H1 (cell line): Measurements from ENCODE around the gene MAFF. TPM values are rescaled to one million over a fixed set of nuclear protein-coding genes. Genes with fewer than 3 reads are reported as not detected.

ENCODE experiments used
- CTCF ChIA-PET: fragments of 300-600 bp; sonication (Branson Sonifier 250); formaldehyde crosslinking; loops from one replicate; lab custom pipeline; 2021; ENCODE audit not compliant: partially characterized antibody; lab: Charles Lee
- POLR2A ChIA-PET: fragments of 300-600 bp; sonication (Branson Sonifier 250); formaldehyde crosslinking; loops from one replicate; lab custom pipeline; 2021; ENCODE audit warnings: inconsistent platforms; ENCODE audit not compliant: partially characterized antibody; lab: Charles Lee
- DNase-seq, 2 experiments: peaks; one replicate each; pipeline versions ENCODE4 v3.0.0 to v3.0.0-alpha.2; 2010 to 2022; ENCODE audit warnings: low spot score in 2 of 2, low read depth in 1 of 2, mixed read lengths in 1 of 2
- FAIRE-seq: peaks from 2 replicates; lab custom pipeline; 2011; peaks lifted over from hg19 to GRCh38; lab: Jason Lieb, UNC
- H2AFZ ChIP-seq: 2 replicates; pipeline ENCODE4 v1.8.1; 2012; ENCODE audit warnings: low read length, inconsistent platforms
- H2AK5ac ChIP-seq: 2 replicates; pipeline ENCODE4 v1.6.1; 2013; ENCODE audit warnings: low read depth, low read length
- H2BK120ac ChIP-seq: replicated peaks from 2 replicates; pipeline ENCODE3; 2013; ENCODE audit warnings: low read depth, low read length, inconsistent platforms
- H2BK12ac ChIP-seq: 2 replicates; pipeline ENCODE4 v1.6.1; 2013; ENCODE audit warnings: low read depth, low read length
- H2BK15ac ChIP-seq: 2 replicates; pipeline ENCODE4 v1.6.1; 2013; ENCODE audit warnings: low read length
- H2BK20ac ChIP-seq: 2 replicates; pipeline ENCODE4 v1.6.1; 2013; ENCODE audit warnings: low read length
- H2BK5ac ChIP-seq: 2 replicates; pipeline ENCODE4 v1.6.1; 2013; ENCODE audit warnings: low read depth, low read length
- H3K14ac ChIP-seq: 2 replicates; pipeline ENCODE4 v1.6.1; 2013; ENCODE audit warnings: inconsistent platforms; ENCODE audit not compliant: insufficient read length
- H3K18ac ChIP-seq: 2 replicates; pipeline ENCODE4 v1.6.1; 2013; ENCODE audit warnings: low read length; ENCODE audit errors: extremely low read depth
- H3K23ac ChIP-seq: 2 replicates; pipeline ENCODE4 v1.6.1; 2013; ENCODE audit warnings: inconsistent platforms; ENCODE audit not compliant: insufficient read length
- H3K23me2 ChIP-seq: 2 replicates; pipeline ENCODE4 v1.6.1; 2013; ENCODE audit warnings: low read depth, low read length
- H3K27ac ChIP-seq: 2 replicates; pipeline ENCODE4 v1.6.1; 2011; ENCODE audit warnings: low read depth, low read length, inconsistent platforms
- H3K27me3 ChIP-seq, 4 experiments: replicated peaks in 1 of 4; 1 replicate in 1 of 4; 2 replicates in 3 of 4; pipeline versions ENCODE4 v1.6.1 to v1.8.1; 2011 to 2013; ENCODE audit warnings: low read length in 3 of 4, mild to moderate bottlenecking in 3 of 4, inconsistent platforms in 2 of 4, mixed read lengths in 2 of 4, moderate library complexity in 1 of 4; ENCODE audit not compliant: control insufficient read depth in 3 of 4, insufficient read depth in 3 of 4; ENCODE audit errors: extremely low read depth in 1 of 4
- H3K36me3 ChIP-seq, 4 experiments: 2 replicates each; pipeline versions ENCODE4 v1.6.1 to v1.8.1; 2011 to 2013; ENCODE audit warnings: mild to moderate bottlenecking in 4 of 4, low read length in 3 of 4, moderate library complexity in 2 of 4, control low read depth in 1 of 4, inconsistent platforms in 1 of 4; ENCODE audit not compliant: insufficient read depth in 4 of 4, control insufficient read depth in 2 of 4
- H3K4ac ChIP-seq: replicated peaks from 2 replicates; pipeline ENCODE3; 2013; ENCODE audit warnings: low read length, low read depth, mixed read lengths, inconsistent platforms; ENCODE audit not compliant: insufficient read length
- H3K4me1 ChIP-seq, 4 experiments: replicated peaks in 1 of 4; 1 replicate in 1 of 4; 2 replicates in 3 of 4; pipeline versions ENCODE4 v1.6.1 to v1.8.1; 2011 to 2013; ENCODE audit warnings: low read length in 3 of 4, inconsistent platforms in 2 of 4, mixed read lengths in 1 of 4; ENCODE audit not compliant: insufficient read depth in 4 of 4, control insufficient read depth in 3 of 4
- H3K4me2 ChIP-seq, 2 experiments: 2 replicates each; pipeline versions ENCODE4 v1.6.1 to v1.8.1; 2011 to 2013; ENCODE audit warnings: low read depth in 2 of 2, low read length in 2 of 2, control low read depth in 1 of 2, inconsistent platforms in 1 of 2, mild to moderate bottlenecking in 1 of 2; ENCODE audit not compliant: insufficient read depth in 1 of 2
- H3K4me3 ChIP-seq, 4 experiments: fragments of 200-600, 300-600 bp in 1 of 4; sonication (generic), shearing (Covaris generic), sonication (Bioruptor Twin) in 1 of 4; 2 replicates each; pipeline versions ENCODE4 v1.5.1 to v1.8.1; 2011 to 2016; ENCODE audit warnings: low read length in 4 of 4, low read depth in 3 of 4, control low read depth in 2 of 4, inconsistent platforms in 2 of 4, mild to moderate bottlenecking in 2 of 4, mixed read lengths in 1 of 4, moderate library complexity in 1 of 4; ENCODE audit not compliant: insufficient read depth in 2 of 4; ENCODE audit errors: extremely low read depth in 1 of 4
- H3K56ac ChIP-seq: replicated peaks from 2 replicates; pipeline ENCODE3; 2013; ENCODE audit warnings: low read depth, mild to moderate bottlenecking, mixed read lengths, low read length, inconsistent platforms; ENCODE audit not compliant: insufficient read length
- H3K79me1 ChIP-seq: 2 replicates; pipeline ENCODE4 v1.6.1; 2013; ENCODE audit warnings: low read depth, low read length, control low read depth
- H3K79me2 ChIP-seq, 2 experiments: 2 replicates each; pipeline versions ENCODE4 v1.6.1 to v1.8.1; 2012 to 2013; ENCODE audit warnings: low read length in 2 of 2, mild to moderate bottlenecking in 2 of 2, inconsistent platforms in 1 of 2; ENCODE audit not compliant: insufficient read depth in 2 of 2, control insufficient read depth in 1 of 2
- H3K9ac ChIP-seq, 4 experiments: replicated peaks in 1 of 4; 1 replicate in 1 of 4; 2 replicates in 3 of 4; pipeline versions ENCODE4 v1.6.1 to v1.8.1; 2011 to 2013; ENCODE audit warnings: low read depth in 3 of 4, low read length in 3 of 4, control low read depth in 2 of 4, mild to moderate bottlenecking in 2 of 4, moderate library complexity in 2 of 4, inconsistent platforms in 1 of 4; ENCODE audit errors: extremely low read depth in 1 of 4
- H3K9me3 ChIP-seq, 2 experiments: 2 replicates each; pipeline versions ENCODE4 v1.6.1 to v1.8.1; 2012 to 2013; ENCODE audit warnings: mild to moderate bottlenecking in 2 of 2, moderate library complexity in 2 of 2, control low read depth in 1 of 2, inconsistent platforms in 1 of 2, low read depth in 1 of 2, low read length in 1 of 2, mixed read lengths in 1 of 2; ENCODE audit not compliant: insufficient read depth in 2 of 2
- H4K20me1 ChIP-seq, 2 experiments: replicated peaks in 1 of 2; 2 replicates each; pipeline versions ENCODE3 to v1.8.1; 2011 to 2013; ENCODE audit warnings: inconsistent platforms in 2 of 2, low read length in 2 of 2, mild to moderate bottlenecking in 1 of 2; ENCODE audit not compliant: insufficient read depth in 2 of 2, control insufficient read depth in 1 of 2
- H4K5ac ChIP-seq: 2 replicates; pipeline ENCODE4 v1.6.1; 2013; ENCODE audit warnings: low read length, low read depth, mixed read lengths, inconsistent platforms; ENCODE audit not compliant: insufficient read length
- H4K8ac ChIP-seq: 2 replicates; pipeline ENCODE4 v1.8.0; 2013; ENCODE audit warnings: mild to moderate bottlenecking, moderate library complexity, low read length, inconsistent platforms; ENCODE audit not compliant: insufficient read depth; ENCODE audit errors: extremely low read depth
- H4K91ac ChIP-seq: replicated peaks from 2 replicates; pipeline ENCODE3; 2013; ENCODE audit warnings: low read length, mixed read lengths, inconsistent platforms; ENCODE audit not compliant: insufficient read length
- BCL11A ChIP-seq, 2 experiments: IDR thresholded peaks; one replicate each; pipeline ENCODE4 v1.6.1; 2011; ENCODE audit warnings: low read depth in 2 of 2, low read length in 2 of 2, mild to moderate bottlenecking in 2 of 2
- CREB1 ChIP-seq: IDR thresholded peaks from 2 replicates; pipeline ENCODE4 v1.6.1; 2012; ENCODE audit warnings: inconsistent platforms
- HDAC2 ChIP-seq, 2 experiments: fragments of 300-600 bp in 1 of 2; sonication (generic) in 1 of 2; IDR thresholded peaks; 2 replicates each; pipeline ENCODE4 v1.6.1; 2011 to 2012; ENCODE audit warnings: low read depth in 2 of 2, low read length in 2 of 2, mild to moderate bottlenecking in 2 of 2, moderate library complexity in 2 of 2, borderline replicate concordance in 1 of 2, inconsistent platforms in 1 of 2
- POLR2AphosphoS5 ChIP-seq: IDR thresholded peaks from 2 replicates; pipeline ENCODE4 v1.6.1; 2011; ENCODE audit warnings: low read depth, low read length
- SAP30 ChIP-seq: fragments of 300-600 bp; sonication (generic); IDR thresholded peaks from 2 replicates; pipeline ENCODE4 v1.7.1; 2012; ENCODE audit warnings: low read length, moderate library complexity, mild to moderate bottlenecking, inconsistent platforms; ENCODE audit not compliant: insufficient read depth, insufficient replicate concordance
- SIX5 ChIP-seq: IDR thresholded peaks from 2 replicates; pipeline ENCODE4 v1.6.1; 2011; ENCODE audit warnings: mild to moderate bottlenecking, low read depth, low read length
- TAF7 ChIP-seq: optimal IDR thresholded peaks from 2 replicates; pipeline ENCODE3; 2011; ENCODE audit warnings: low read depth, mild to moderate bottlenecking, inconsistent platforms, low read length, moderate library complexity, borderline replicate concordance
- ZNF274 ChIP-seq: IDR thresholded peaks from 2 replicates; pipeline ENCODE4 v1.7.0; 2012; ENCODE audit warnings: low read length, borderline replicate concordance; ENCODE audit errors: extremely low read depth
- WGBS, 2 experiments: shearing (Covaris generic) in 1 of 2; methylation state at CpG; one replicate each; pipeline versions ENCODE4 v1.1.6 to v1.1.7; 2013 to 2015; ENCODE audit warnings: low lambda C conversion rate in 2 of 2, mixed read lengths in 2 of 2, inconsistent platforms in 1 of 2, low coverage in 1 of 2, missing lambda C conversion rate in 1 of 2; ENCODE audit not compliant: insufficient replicate concordance in 2 of 2, insufficient coverage in 1 of 2, insufficient read length in 1 of 2; ENCODE audit errors: extremely low coverage in 1 of 2, missing lambda C conversion rate in 1 of 2; 5-methylcytosine and 5-hydroxymethylcytosine counted together
- polyA plus RNA-seq, 7 experiments: library from polyadenylated mRNA; depleted of rRNA in 3 of 7; stranded (reverse) in 5 of 7; unstranded in 2 of 7; fragments of >200 nt in 5 of 7; fragments of 200-250 nt in 2 of 7; gene quantifications; 1 replicate in 5 of 7; 2 replicates in 1 of 7; 4 replicates in 1 of 7; pipeline versions ENCODE4 v1.2.1 to v1.2.3, GENCODE V29; 2011 to 2013; ENCODE audit warnings: missing spikeins in 2 of 7, mixed read lengths in 2 of 7
- total RNA-seq: library from RNA; stranded (reverse); fragmentation: NEBNext Ultra II Directional; extraction: Animal tissue kit (Norgen Biotek cat#: 25700); gene quantifications from 2 replicates; pipeline ENCODE4 v1.2.1, GENCODE V29; 2021
- TF ChIP-seq, protein P1 (sequence below): IDR thresholded peaks from 2 replicates; pipeline ENCODE4 v1.6.1; 2012; ENCODE audit warnings: inconsistent platforms
- TF ChIP-seq, protein P2 (sequence below): IDR thresholded peaks from 2 replicates; pipeline ENCODE4 v1.6.1; 2012; ENCODE audit warnings: inconsistent platforms

MAFF gene
- total and polyA plus RNA-seq, 2 of the 8 experiments (the other 6 are each of a cell fraction or from before 2014, with no cell fraction given): 1.5 to 6.3 TPM

DNA sequence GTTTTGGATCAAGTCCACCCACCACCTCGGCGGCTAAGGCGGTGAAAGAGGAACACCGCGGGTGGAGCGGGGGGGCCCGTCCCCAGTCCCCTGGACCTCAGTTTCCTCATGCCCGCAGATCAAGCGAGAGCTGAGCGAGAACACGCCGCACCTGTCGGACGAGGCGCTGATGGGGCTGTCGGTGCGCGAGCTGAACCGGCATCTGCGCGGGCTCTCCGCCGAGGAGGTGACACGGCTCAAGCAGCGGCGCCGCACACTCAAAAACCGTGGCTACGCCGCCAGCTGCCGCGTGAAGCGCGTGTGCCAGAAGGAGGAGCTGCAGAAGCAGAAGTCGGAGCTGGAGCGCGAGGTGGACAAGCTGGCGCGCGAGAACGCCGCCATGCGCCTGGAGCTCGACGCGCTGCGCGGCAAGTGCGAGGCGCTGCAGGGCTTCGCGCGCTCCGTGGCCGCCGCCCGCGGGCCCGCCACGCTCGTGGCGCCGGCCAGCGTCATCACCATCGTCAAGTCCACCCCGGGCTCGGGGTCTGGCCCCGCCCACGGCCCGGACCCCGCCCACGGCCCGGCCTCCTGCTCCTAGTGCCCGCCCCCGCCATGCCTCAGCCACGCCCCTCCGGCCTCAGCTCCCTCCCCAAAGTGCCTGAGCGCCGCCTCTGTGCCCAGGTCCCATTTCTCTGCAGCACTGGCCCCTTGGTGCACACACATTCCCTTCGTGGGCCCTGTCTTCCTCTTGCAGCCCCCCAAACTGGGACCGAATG, 12.7 kb downstream of the MAFF start:
- Histone ChIP-seq H3K9ac (peak overlapping the region in 3 of 4 experiments; percentile 10 to 34 (median 31); a peak in 4 of 7 replicates), H2BK12ac (peak overlapping the region; percentile 55; the same call in 1 of the 2 replicates), H2BK15ac (no peak overlapping the region)
- TF ChIP-seq SIX5 (no peak), SAP30 (no peak), TAF7 (peak; percentile 16), HDAC2 (IDR thresholded peaks at IDR 0.05; ENCODE audit: borderline replicate concordance in 1 of 2, low read depth in 2 of 2, low read length in 2 of 2) (peak in 1 of 2 experiments; percentile 79; a peak in 1 of 4 replicates), BCL11A (IDR thresholded peaks at IDR 0.05; ENCODE audit: low read depth in 2 of 2, low read length in 2 of 2) (no peak), ZNF274 (no peak), POLR2AphosphoS5 (peak; percentile 54), CREB1 (no peak)
- TF ChIP-seq, protein P1, sequence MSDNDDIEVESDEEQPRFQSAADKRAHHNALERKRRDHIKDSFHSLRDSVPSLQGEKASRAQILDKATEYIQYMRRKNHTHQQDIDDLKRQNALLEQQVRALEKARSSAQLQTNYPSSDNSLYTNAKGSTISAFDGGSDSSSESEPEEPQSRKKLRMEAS: peak; percentile 90
- TF ChIP-seq, protein P2, sequence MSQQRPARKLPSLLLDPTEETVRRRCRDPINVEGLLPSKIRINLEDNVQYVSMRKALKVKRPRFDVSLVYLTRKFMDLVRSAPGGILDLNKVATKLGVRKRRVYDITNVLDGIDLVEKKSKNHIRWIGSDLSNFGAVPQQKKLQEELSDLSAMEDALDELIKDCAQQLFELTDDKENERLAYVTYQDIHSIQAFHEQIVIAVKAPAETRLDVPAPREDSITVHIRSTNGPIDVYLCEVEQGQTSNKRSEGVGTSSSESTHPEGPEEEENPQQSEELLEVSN: peak; percentile 88

More for the DNA sequence above, 12.7 kb downstream of the MAFF start:
- Histone ChIP-seq H4K20me1 (peaks cover 7 to 20% of the 10 kb centered on the region in 2 experiments), H2AK5ac (no peak overlapping the region), H3K9me3 (no peaks in the 10 kb centered on the region), H3K79me2 (no peaks in the 10 kb centered on the region), H3K4me2 (peak overlapping the region; percentile 74 to 75), H3K4ac (no peak overlapping the region), H3K27me3 (peaks cover 0 to 16% (median 13%) of the 10 kb centered on the region in 4 experiments; a peak in 5 of 7 replicates), H4K5ac (no peak overlapping the region), H2BK120ac (no peak overlapping the region), H4K91ac (peak overlapping the region; percentile 63), H4K8ac (peak overlapping the region; percentile 69; the same call in 1 of the 2 replicates), H2AFZ (peak overlapping the region; percentile 27; the same call in 1 of the 2 replicates), H3K79me1 (peaks cover 3% of the 10 kb centered on the region; the same call in 1 of the 2 replicates), H3K4me3 (peak overlapping the region; percentile 29 to 57 (median 38)), H3K56ac (no peak overlapping the region), H3K18ac (no peak overlapping the region; the same call in 1 of the 2 replicates), H2BK5ac (no peak overlapping the region), H3K27ac (no peak overlapping the region), H3K36me3 (no peaks in the 10 kb centered on the region), H3K23ac (no peak overlapping the region), H3K4me1 (peaks cover 10 to 26% (median 17%) of the 10 kb centered on the region in 4 experiments), H3K23me2 (peaks cover 6% of the 10 kb centered on the region; the same call in 1 of the 2 replicates), H3K14ac (no peak overlapping the region), H2BK20ac (no peak overlapping the region)
- 9% methylated on average over 69 of the region's 81 CpGs; no CpG with 5 or more reads in 1 of the 2 experiments for WGBS, 2 experiments
- ChIA-PET CTCF (interaction anchor here (0.6 to 3.3 kb wide), 7 partner anchors 9 to 122 kb away, joined by 3 to 12 read pairs (median 5); no protein-coding TSS in a partner anchor), POLR2A (interaction anchor here (0.6 to 5.8 kb wide), 11 partner anchors 11 to 133 kb away, joined by 3 to 65 read pairs (median 3); partner anchors contain the start of genes CSNK1E and MAFF)
- DNase-seq (peak; percentile 44 to 95), FAIRE-seq (no peak)
